SKM-1 (cell line): ENCODE results near the gene PDZD8.

ENCODE experiments used
- DNase-seq: peaks from one replicate; lab custom pipeline; 2025; ENCODE audit not compliant: unreplicated experiment; lab: John Stamatoyannopoulos, UW

PDZD8 gene

DNA sequence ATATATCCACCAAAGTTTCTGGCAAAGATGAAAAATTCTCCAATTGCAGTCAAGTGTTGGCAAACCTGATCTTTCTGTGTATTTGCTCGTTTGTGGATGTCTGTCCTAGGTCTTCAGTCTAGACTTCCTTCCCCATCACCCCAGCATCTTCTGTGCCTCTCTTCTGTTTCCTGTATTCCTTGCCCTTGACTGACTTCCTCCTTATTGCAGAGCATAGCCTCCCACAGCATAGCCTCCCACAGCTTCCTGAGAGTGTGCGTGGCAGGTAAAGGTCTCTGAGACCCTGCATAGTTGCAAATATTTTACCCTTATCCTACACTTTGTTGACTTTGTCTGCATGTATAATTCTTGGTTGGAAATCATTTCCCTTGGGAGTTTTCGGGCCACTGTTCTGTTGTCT is 116.0 kb downstream of the PDZD8 start:
- peak; percentile 88 for DNase-seq

GRCh38 chr10:117257721-117258120 is 117.5 kb downstream of the PDZD8 start:
- DNase-seq, result no peak

- DNase-seq, result no peak
Measured at GRCh38 chr10:117256910-117257309, 118.3 kb downstream of the PDZD8 start.

- no peak for DNase-seq
Measured at GRCh38 chr10:117255835-117256460, 119.3 kb downstream of the PDZD8 start.

DNA sequence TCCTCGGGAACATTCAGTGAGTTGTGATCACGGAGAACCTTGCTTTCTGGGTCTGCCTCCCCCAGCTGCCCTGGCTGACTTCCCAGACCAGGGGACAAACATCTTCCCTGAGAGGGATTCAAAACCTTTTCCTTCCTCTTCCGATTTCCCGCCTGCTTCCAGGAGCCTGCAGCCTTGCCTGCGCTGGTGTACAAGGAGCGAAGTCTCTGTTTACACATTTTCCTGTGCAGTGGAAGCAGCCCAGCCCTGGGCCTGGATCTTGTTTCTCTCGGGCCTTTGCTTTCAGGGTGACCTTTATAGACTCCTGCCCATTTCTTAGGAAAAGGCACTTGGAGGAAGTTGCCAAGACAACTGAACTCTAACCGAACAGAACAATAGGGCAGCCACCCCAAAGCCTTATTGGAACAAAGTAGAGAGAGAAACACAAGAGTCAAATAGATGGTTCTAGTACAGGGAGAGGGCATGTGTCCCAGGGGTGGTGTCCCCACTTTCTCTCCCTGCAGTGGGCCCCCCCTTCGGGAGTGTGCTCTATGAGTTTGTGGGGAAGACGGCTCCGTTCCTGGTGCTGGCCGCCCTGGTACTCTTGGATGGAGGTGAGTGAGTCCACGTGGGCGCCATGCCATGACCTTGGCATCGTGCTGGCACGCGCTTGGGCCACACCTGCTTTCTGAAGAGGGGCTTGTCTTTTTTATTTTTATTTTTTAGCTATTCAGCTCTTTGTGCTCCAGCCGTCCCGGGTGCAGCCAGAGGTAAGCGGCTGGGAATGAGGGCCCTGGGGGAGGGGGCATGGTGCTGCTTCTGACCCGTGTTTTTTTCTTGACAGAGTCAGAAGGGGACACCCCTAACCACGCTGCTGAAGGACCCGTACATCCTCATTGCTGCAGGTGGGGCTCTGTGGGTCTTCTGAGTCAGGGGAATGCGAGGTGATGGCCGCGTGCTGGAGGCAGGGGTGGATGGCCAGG is 120.2 kb downstream of the PDZD8 start:
- DNase-seq, result no peak

- no peak for DNase-seq
Measured at GRCh38 chr10:117254338-117254737, 120.9 kb downstream of the PDZD8 start.

DNA sequence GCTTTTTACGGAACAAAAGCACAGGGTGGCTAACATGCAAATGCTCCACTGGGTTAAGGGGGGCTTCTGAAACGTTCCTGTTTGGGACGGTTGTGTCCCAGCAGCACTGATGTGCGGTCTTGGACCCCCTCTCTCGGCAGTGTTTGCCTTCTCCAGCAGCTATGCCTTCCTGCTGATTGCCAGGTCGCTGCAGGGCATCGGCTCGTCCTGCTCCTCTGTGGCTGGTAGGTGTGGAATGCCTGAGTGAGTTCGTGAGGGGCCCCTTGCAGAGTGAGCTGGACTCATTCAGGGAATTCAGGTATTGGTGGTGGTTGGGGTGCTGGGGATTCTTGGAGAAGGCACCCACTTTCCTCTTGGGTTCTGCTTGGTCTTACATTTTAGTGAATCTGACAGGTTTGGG is 121.3 kb downstream of the PDZD8 start:
- no peak for DNase-seq

DNA sequence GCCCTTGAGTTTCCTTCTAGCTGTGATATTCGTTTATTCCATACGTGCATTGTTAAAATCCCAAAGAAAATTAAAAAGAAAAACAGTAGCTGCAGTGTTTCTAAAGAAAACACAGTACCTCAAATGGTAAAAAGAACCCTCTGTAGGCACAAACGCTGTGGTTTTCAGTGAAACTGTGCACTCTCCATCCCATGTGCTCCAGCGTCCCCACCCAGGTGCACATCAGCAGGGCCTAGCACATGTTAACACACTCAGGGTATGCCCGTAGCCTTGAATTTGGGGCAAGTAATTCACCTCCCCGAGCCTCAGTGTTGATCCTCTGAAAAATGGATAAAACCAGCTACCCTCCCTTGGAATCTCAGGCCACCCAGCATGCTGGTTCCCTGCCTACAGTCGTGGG is 124.8 kb downstream of the PDZD8 start:
- DNase-seq, result no peak

- peak; percentile 20 for DNase-seq
Measured at GRCh38 chr10:117249493-117250093, 125.6 kb downstream of the PDZD8 start.

GRCh38 chr10:117248750-117249465 is 126.3 kb downstream of the PDZD8 start:
- DNase-seq, result no peak

DNA sequence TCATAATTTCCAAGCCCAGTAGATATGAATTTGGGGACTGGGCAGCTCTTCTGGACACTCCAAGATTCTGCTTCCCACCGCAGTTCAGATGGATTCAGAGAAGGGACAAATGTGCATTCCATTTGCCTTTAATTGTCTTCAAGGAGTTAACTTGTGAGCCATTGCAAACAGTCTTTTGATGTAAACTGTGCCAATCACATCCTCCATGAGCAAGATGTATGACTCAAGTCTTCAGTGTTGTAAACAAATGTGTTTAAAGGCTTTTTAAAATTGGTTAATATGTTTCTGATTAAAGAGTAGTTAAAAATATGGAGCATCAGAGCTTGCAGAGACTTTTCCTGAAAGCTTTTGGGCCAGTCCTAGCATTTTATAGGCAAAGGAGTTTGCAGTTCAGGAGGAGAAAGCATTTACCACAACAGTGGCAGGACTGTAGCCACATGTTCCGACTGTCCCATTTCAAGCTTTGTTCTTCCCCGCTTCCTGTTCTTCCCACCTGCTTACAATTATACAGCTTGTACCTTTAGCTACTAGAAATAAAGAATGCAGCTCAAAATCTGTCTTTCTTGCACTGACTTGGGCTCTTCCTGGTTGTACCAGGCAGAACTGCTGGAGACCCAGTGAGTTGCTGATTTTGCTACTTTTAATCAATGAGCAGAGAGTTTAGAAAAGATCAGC is 128.1 kb downstream of the PDZD8 start:
- DNase-seq, result no peak

DNA sequence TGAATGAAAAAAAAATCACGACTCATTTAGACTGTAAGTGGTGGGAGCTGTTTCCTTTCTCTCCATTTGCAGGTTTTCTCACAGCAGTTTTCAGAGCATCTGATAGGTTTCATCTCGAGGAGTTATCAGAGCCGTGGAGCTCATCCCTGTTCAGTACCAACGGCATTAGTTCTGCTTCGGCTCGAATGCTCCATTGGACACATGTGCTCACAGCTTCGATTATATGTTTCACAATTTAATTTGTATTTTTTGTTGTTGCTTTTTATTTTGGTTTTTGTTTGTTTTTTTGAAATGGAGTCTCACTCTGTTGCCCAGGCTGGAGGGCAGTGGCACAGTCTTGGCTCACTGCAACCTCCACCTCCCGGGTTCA is 132.8 kb downstream of the PDZD8 start:
- DNase-seq, result no peak

DNA sequence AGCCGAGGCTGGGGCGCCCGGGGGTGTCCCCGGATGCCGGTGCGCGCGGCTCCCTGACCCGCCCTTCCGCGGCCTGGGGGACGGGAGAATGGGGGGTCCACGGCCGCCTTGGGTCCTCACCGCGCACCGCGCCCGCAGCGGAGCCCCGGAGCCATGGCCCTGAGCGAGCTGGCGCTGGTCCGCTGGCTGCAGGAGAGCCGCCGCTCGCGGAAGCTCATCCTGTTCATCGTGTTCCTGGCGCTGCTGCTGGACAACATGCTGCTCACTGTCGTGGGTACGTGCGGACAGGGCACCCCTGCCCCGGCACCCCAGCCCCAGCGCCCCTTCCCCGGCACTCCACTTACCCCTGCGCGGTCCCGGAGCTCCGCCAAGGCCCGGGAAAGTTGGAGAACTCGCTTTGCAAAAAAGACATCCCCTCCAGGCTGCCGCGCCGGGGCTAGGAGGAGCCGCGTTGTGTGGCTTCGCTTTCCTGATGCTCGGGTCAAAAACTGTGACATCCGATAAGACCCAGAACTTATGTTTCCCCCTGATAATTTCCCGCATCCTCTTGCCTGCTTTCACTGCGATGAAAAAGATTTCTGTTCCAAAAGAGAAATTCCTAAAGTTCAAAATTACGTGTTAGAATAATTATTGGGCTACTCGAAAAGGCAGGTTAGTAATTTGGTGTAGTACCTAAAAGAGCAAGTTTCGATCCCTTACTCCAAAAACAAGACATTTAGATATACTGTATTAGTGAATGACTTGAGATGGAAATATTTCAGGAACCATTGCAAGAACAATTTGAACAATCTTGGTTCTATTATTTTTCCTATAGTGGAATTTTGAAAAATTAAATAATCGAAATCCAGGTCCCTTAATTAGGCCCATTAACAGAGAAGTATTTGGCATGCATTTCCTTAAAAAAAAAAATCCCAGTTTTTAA is 133.4 kb downstream of the PDZD8 start:
- DNase-seq, result no peak

DNA sequence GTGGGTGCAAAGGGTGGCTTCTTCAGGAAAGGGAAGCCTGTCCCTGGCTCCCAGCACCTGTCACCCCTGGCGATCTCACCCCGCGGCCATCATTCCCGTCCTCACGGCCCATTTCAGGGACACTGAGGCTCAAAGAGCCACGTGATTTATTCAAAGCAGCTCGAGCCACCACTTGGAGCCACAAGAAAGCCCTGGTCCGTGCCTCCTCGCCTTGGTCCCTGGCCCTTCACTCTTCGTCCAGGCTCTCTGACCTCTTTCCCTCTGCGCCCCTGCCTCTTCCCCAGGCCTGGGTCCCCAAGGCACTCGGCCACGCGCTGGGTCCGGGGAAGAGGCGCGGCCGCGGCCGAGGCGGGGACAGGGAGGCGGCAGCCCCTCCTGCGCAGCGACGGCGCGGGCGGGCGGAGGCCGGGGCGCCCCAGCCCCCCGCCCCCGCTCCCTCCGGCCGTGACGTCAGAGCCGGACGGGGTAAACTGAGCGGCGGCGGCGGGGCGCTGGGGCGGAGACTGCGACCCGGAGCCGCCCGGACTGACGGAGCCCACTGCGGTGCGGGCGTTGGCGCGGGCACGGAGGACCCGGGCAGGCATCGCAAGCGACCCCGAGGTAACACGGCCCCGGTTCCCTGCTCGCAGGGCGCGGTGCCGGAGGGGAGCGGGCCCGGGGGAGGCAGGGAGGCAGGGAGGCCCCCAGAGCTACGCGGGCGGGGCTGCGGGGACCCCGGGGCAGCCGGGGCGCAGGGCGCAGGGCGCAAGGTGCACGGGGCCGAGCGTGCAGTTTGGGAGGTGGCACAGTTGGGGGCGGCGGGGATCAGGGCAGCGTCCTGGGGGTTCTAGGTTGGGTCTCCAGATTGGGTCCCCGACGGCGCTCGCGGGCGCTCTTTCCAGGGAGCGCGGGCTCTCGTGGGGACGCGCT is 134.4 kb downstream of the PDZD8 start, which contains the start of gene SLC18A2:
Gene SLC18A2, plus strand, starts transcription at position 494 of the 909 bp plus-strand sequence. CDS start 580 bp downstream, outside the sequence.
- DNase-seq, result no peak

DNA sequence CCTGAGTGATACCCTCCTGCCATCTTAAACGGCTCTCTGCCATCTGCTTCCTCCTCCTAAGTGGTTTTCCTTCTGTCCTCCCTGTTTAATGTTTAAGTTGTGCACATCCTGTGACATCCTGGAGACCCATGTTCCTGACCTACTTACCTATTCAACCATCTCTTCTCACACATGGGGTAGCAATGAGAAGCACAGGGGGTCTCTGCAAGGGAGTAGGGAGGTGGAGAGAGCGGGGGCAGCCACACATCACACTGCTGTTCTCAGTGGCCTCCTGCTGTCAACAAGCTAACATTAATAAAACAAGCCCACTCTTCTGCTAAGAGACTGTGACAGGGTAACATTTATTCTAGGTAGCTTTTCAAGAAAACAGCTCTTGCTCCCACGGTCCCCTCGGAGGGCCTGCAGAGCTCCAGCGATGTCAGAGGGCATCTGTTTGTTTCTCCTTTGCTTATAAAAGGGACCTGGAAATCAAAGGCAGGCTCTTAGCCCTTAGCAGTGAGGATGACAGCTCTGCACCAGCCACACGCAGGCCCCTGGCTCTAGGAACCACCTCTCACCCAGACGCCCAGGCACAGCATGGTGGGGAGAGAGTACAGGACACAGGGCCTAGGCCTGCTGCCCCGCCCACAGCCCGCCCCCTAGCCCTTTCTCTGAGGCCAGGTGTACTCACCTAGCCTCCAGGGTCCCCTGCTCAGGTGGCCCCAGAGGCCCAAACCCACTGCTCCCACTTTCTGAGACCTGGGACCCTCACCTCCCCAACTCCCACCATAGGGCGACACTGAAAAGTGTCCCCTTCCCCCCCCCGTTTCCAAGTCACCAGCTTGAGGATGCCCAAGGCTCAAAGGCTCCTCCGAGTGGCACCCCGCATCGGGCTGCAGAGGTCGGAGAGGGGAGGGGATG is 135.3 kb downstream of the PDZD8 start:
- no peak for DNase-seq

- DNase-seq, result no peak
Measured at GRCh38 chr10:117239051-117239450, 136.2 kb downstream of the PDZD8 start.

DNA sequence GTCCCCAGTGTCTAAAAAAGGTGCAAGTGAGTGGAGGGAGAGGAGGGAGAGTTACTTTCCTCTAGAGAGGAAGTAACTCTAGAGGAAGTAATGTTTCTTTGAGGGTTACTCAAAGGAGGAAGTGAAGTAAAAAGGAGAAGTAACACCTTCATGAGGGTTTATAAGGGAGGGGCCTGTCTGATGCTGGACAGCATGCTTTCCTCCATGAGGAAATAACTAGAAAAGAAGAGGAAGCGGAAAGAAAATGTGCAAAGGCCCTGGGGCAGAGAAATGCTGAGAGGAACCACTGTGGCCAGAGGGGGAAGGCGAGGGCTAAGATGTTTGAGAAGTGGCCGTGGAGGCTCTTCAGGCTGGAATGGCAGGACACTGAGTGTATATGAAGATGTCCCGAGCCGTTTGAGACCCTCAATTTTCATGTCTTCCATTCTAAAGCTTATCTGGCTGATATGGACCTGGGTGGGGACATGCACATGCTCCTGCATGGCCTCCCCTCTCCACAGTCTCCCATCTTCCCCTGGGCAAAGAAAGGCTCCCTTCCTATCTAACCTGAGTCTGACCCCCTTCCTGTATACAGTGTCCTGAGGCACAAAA is 137.7 kb downstream of the PDZD8 start:
- peak; percentile 99 for DNase-seq
